ENCODE results near the gene UQCR11.

DNA sequence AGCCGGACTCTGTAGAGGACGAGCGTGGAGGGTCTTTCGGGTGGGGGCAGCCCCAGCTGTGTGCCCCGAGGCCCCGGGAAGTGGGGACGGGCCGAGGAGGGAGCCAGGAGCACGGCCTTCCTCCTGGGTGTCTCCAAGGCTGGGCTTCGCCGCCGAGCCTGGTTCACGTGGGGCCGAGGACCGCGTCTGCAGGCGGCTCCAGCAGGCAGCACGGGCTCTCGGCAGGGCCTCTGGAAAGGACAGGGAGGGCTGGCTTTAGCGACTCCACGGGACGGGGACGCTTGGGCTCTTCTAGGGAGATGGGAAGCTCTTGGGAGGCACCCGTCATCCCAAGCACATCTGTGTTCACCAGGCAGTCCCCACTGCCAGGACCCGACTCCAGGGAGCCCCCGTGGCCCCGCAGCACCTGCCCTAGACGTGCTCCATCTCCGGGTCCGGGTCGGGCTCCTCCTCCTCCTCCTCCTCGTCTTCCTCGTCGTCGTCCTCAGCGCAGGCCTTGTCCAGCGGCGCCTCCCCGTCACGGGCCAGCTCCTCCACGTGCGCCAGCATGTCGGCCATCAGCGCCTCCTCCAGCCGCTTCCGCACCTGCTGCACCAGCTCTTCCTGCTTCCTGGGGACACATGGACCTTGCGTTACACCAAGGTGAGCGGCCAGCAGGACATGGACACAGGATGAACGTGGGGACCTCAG lies 27.2 kb downstream of the UQCR11 start:
- TF ChIP-seq EZH2 (IDR thresholded peaks at IDR 0.05; ENCODE audit: insufficient read depth, poor library complexity, severe bottlenecking) (no peak), EZH2phosphoT487 (IDR thresholded peaks at IDR 0.05; ENCODE audit: insufficient read depth, low read depth) (no peak)
